ENCODE data around the gene ATF6B. TPM values are rescaled to one million over a fixed set of nuclear protein-coding genes. Genes with fewer than 3 reads are reported as not detected.

Gene ATF6B
- total RNA-seq, 2 donors from 2014 or later: 54.5 to 60.3 TPM

- H3K9me3 ChIP-seq (ENCODE audit: control insufficient read depth, low read length): no peaks in the 10 kb centered on the region
- H3K27me3 ChIP-seq (ENCODE audit: control insufficient read depth, insufficient read depth, low read length, poor library complexity, severe bottlenecking): no peaks in the 10 kb centered on the region
- no peak overlapping the region for H3K4me3 Mint-ChIP-seq
- peaks cover 58% of the 10 kb centered on the region for H3K36me3 Mint-ChIP-seq (ENCODE audit: low read depth)
- H3K27me3 Mint-ChIP-seq (ENCODE audit: insufficient read depth): no peaks in the 10 kb centered on the region
- peaks cover 4% of the 10 kb centered on the region for H3K4me1 ChIP-seq (ENCODE audit: control insufficient read depth, insufficient read depth, low read length)
- TF ChIP-seq CTCF (conservative IDR thresholded peaks at IDR 0.05): no peak
- H3K9ac ChIP-seq (ENCODE audit: extremely low read depth, low read length, poor library complexity, severe bottlenecking): no peak overlapping the region
- H3K27ac ChIP-seq (ENCODE audit: low read depth, low read length): no peak overlapping the region
- H3K36me3 ChIP-seq (ENCODE audit: control insufficient read depth, insufficient read depth, low read length): peaks cover 73% of the 10 kb centered on the region
- peaks cover 7% of the 10 kb centered on the region for H3K4me1 Mint-ChIP-seq
- H3K4me3 ChIP-seq (ENCODE audit: low read length): no peak overlapping the region
- 81 to 94% methylated on average over 6 to 12 of the region's 12 CpGs for WGBS, 2 experiments (ENCODE audit: insufficient coverage in 1 of 2, insufficient read length in 1 of 2)
- no peaks in the 10 kb centered on the region for H3K9me3 Mint-ChIP-seq
- DNase-seq: no peak
- H3K27ac Mint-ChIP-seq: no peak overlapping the region
Measured at GRCh38 chr6:32120573-32121059, 7.4 kb downstream of the ATF6B start.

- H3K27me3 ChIP-seq (ENCODE audit: control insufficient read depth, insufficient read depth, low read length, poor library complexity, severe bottlenecking): no peaks in the 10 kb centered on the region
- no peak overlapping the region for H3K27ac ChIP-seq (ENCODE audit: low read depth, low read length)
- TF ChIP-seq CTCF (conservative IDR thresholded peaks at IDR 0.05): peak; percentile 91
- no peaks in the 10 kb centered on the region for H3K9me3 Mint-ChIP-seq
- peak overlapping the region; percentile 91 for H3K27ac Mint-ChIP-seq
- peaks cover 7% of the 10 kb centered on the region for H3K4me1 Mint-ChIP-seq
- 31 to 39% methylated on average over 8 to 16 of the region's 17 CpGs for WGBS, 2 experiments (ENCODE audit: insufficient coverage in 1 of 2, insufficient read length in 1 of 2)
- H3K4me3 Mint-ChIP-seq: no peak overlapping the region
- DNase-seq: peak; percentile 95
- no peak overlapping the region for H3K9ac ChIP-seq (ENCODE audit: extremely low read depth, low read length, poor library complexity, severe bottlenecking)
- peaks cover 66% of the 10 kb centered on the region for H3K36me3 ChIP-seq (ENCODE audit: control insufficient read depth, insufficient read depth, low read length)
- no peaks in the 10 kb centered on the region for H3K27me3 Mint-ChIP-seq (ENCODE audit: insufficient read depth)
- H3K4me3 ChIP-seq (ENCODE audit: low read length): no peak overlapping the region
- H3K4me1 ChIP-seq (ENCODE audit: control insufficient read depth, insufficient read depth, low read length): peaks cover 4% of the 10 kb centered on the region
- H3K36me3 Mint-ChIP-seq (ENCODE audit: low read depth): peaks cover 62% of the 10 kb centered on the region
- no peaks in the 10 kb centered on the region for H3K9me3 ChIP-seq (ENCODE audit: control insufficient read depth, low read length)
Measured at GRCh38 chr6:32118782-32119628, 9.0 kb downstream of the ATF6B start.

- no peaks in the 10 kb centered on the region for H3K9me3 ChIP-seq (ENCODE audit: control insufficient read depth, low read length)
- H3K9me3 Mint-ChIP-seq: no peaks in the 10 kb centered on the region
- H3K36me3 ChIP-seq (ENCODE audit: control insufficient read depth, insufficient read depth, low read length): peaks cover 58% of the 10 kb centered on the region
- H3K36me3 Mint-ChIP-seq (ENCODE audit: low read depth): peaks cover 53% of the 10 kb centered on the region
- H3K27me3 Mint-ChIP-seq (ENCODE audit: insufficient read depth): no peaks in the 10 kb centered on the region
- H3K4me1 ChIP-seq (ENCODE audit: control insufficient read depth, insufficient read depth, low read length): peaks cover 4% of the 10 kb centered on the region
- peak; percentile 67 for DNase-seq
- H3K4me1 Mint-ChIP-seq: peaks cover 7% of the 10 kb centered on the region
- no peak overlapping the region for H3K9ac ChIP-seq (ENCODE audit: extremely low read depth, low read length, poor library complexity, severe bottlenecking)
- no peak overlapping the region for H3K4me3 Mint-ChIP-seq
- no peak overlapping the region for H3K4me3 ChIP-seq (ENCODE audit: low read length)
- 80 to 91% methylated on average over 3 to 9 of the region's 9 CpGs for WGBS, 2 experiments (ENCODE audit: insufficient coverage in 1 of 2, insufficient read length in 1 of 2)
- TF ChIP-seq CTCF (conservative IDR thresholded peaks at IDR 0.05): no peak
- no peak overlapping the region for H3K27ac Mint-ChIP-seq
- H3K27me3 ChIP-seq (ENCODE audit: control insufficient read depth, insufficient read depth, low read length, poor library complexity, severe bottlenecking): no peaks in the 10 kb centered on the region
- no peak overlapping the region for H3K27ac ChIP-seq (ENCODE audit: low read depth, low read length)
Measured at GRCh38 chr6:32117461-32117860, 10.6 kb downstream of the ATF6B start.
